GM21737 (cell line): Measurements from ENCODE around the gene SCARF1.

Source experiments
- ATAC-seq: cut with Tn5 transposase; IDR thresholded peaks from one replicate; pipeline ENCODE4 v1.9.1; 2021; ENCODE audit warnings: mild to moderate bottlenecking, moderate library complexity; ENCODE audit not compliant: unreplicated experiment

Gene SCARF1

GRCh38 chr17:1648173-1648962 is 2.8 kb upstream of the SCARF1 start:
- ATAC-seq, result no peak

GRCh38 chr17:1647802-1648171 is 2.3 kb upstream of the SCARF1 start:
- no peak for ATAC-seq

GRCh38 chr17:1646199-1646875 is 805 bp upstream of the SCARF1 start:
- ATAC-seq, result no peak

GRCh38 chr17:1644493-1645206 is 882 bp downstream of the SCARF1 start:
- no peak for ATAC-seq

- ATAC-seq, result no peak
Measured at GRCh38 chr17:1643999-1644492, 1.5 kb downstream of the SCARF1 start.

GRCh38 chr17:1643293-1643998 is 2.1 kb downstream of the SCARF1 start:
- ATAC-seq, result no peak

GRCh38 chr17:1641065-1641403 is 4.5 kb downstream of the SCARF1 start:
- no peak for ATAC-seq

- ATAC-seq, result no peak
Measured at GRCh38 chr17:1640329-1641064, 5.0 kb downstream of the SCARF1 start.

GRCh38 chr17:1639549-1640180 is 5.9 kb downstream of the SCARF1 start:
- no peak for ATAC-seq

GRCh38 chr17:1638624-1639300 is 6.8 kb downstream of the SCARF1 start:
- ATAC-seq, result no peak

GRCh38 chr17:1638171-1638590 is 7.4 kb downstream of the SCARF1 start:
- no peak for ATAC-seq

- no peak for ATAC-seq
Measured at GRCh38 chr17:1636732-1637285, 8.7 kb downstream of the SCARF1 start.

- no peak for ATAC-seq
Measured at GRCh38 chr17:1635675-1636465, 9.7 kb downstream of the SCARF1 start.

- ATAC-seq, result no peak
Measured at GRCh38 chr17:1634841-1635650, 10.5 kb downstream of the SCARF1 start.

GRCh38 chr17:1630662-1631061 is 14.9 kb downstream of the SCARF1 start:
- no peak for ATAC-seq

- ATAC-seq, result peak; percentile 1
Measured at GRCh38 chr17:1629504-1630310, 15.8 kb downstream of the SCARF1 start.
